Osteoblast (primary cell): ENCODE data around the gene PPP1R3F. TPM values are rescaled to one million over a fixed set of nuclear protein-coding genes. Genes with fewer than 3 reads are reported as not detected.

Experiments
- DNase-seq: peaks from one replicate; pipeline ENCODE4 v3.0.0; 2011; ENCODE audit warnings: low spot score, mixed read lengths; ENCODE audit not compliant: insufficient read length; ENCODE audit errors: missing footprints
- H2AFZ ChIP-seq: 2 replicates; pipeline ENCODE4 v1.6.0; 2011; ENCODE audit warnings: mild to moderate bottlenecking, low read length
- H3K27ac ChIP-seq: 2 replicates; pipeline ENCODE4 v1.5.1; 2011; ENCODE audit warnings: mild to moderate bottlenecking, low read depth, low read length, moderate library complexity
- H3K27me3 ChIP-seq: 2 replicates; pipeline ENCODE4 v1.6.0; 2012; ENCODE audit warnings: mild to moderate bottlenecking, control low read depth, inconsistent platforms, low read length, moderate library complexity; ENCODE audit not compliant: insufficient read depth
- H3K36me3 ChIP-seq: 2 replicates; pipeline ENCODE4 v1.5.1; 2011; ENCODE audit warnings: mild to moderate bottlenecking, low read length, control low read depth, moderate library complexity; ENCODE audit not compliant: insufficient read depth
- H3K4me1 ChIP-seq: 2 replicates; pipeline ENCODE4 v1.5.1; 2011; ENCODE audit warnings: mild to moderate bottlenecking, low read length, control low read depth, moderate library complexity; ENCODE audit not compliant: insufficient read depth
- H3K4me2 ChIP-seq: 2 replicates; pipeline ENCODE4 v1.6.0; 2011; ENCODE audit warnings: mild to moderate bottlenecking, low read length; ENCODE audit not compliant: insufficient read depth
- H3K4me3 ChIP-seq: fragments of 200-600 bp; sonication (generic); 3 replicates; pipeline ENCODE4 v1.5.1; 2012; ENCODE audit warnings: mild to moderate bottlenecking, low read length, inconsistent platforms; ENCODE audit not compliant: insufficient read depth
- H3K79me2 ChIP-seq: 2 replicates; pipeline ENCODE4 v1.6.0; 2012; ENCODE audit warnings: mild to moderate bottlenecking, low read length, control low read depth, inconsistent platforms; ENCODE audit not compliant: insufficient read depth
- H3K9me3 ChIP-seq: 2 replicates; pipeline ENCODE4 v1.5.1; 2011; ENCODE audit warnings: low read depth, low read length, control low read depth
- H4K20me1 ChIP-seq: 2 replicates; pipeline ENCODE4 v1.6.0; 2012; ENCODE audit warnings: mild to moderate bottlenecking, low read length, control low read depth; ENCODE audit not compliant: insufficient read depth
- total RNA-seq: library from RNA; depleted of rRNA; stranded (reverse); fragments of >200 nt; gene quantifications from 2 replicates; pipeline ENCODE4 v1.2.3, GENCODE V29; 2012
- TF ChIP-seq, protein P1 (sequence below): IDR thresholded peaks from 2 replicates; pipeline ENCODE4 v1.5.1; 2011; ENCODE audit warnings: mild to moderate bottlenecking, low read depth, low read length, moderate library complexity; ENCODE audit errors: extremely low read depth

The PPP1R3F gene
- total RNA-seq, 1 donor, result 4.0 TPM

DNA sequence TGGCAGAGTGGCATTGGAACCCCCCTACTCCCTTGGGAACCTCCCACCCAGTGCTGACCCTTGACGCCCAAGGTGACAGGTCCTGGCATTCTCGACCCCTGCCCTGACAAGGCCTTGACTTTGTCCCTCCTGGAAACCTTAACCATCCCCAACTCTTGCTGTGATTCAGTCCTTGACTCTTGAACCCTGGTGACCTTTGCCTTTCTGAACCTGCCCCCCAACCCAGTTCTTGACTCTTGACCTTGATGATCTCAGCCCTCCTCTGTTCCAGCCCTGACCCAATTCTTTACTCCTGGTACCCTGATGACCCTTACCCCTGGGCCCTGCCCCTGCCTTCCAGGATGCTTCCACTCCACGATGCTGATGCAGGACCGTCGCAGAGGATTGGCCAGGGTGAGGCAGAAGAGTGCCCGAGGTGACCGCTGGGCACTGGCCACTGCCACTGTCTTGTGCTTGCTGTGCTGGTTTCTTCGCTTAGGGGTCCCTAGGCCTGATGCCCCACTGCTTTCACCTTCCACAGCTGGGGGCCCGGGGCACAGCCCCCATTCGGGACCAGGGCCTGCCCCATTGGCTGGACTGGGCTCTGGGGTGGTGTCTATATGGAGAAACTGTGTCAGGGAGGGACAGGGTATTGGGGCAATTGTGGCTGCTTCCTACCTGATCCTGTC, 38.1 kb upstream of the PPP1R3F start:
- Histone ChIP-seq H3K4me3 (no peak overlapping the region), H3K36me3 (no peaks in the 10 kb centered on the region), H3K9me3 (no peaks in the 10 kb centered on the region), H3K4me2 (no peak overlapping the region), H4K20me1 (no peaks in the 10 kb centered on the region), H3K27ac (no peak overlapping the region), H3K27me3 (no peaks in the 10 kb centered on the region), H3K79me2 (peaks cover 2% of the 10 kb centered on the region), H3K4me1 (no peaks in the 10 kb centered on the region), H2AFZ (no peak overlapping the region)
- DNase-seq, result peak; percentile 66
- TF ChIP-seq, protein P1, sequence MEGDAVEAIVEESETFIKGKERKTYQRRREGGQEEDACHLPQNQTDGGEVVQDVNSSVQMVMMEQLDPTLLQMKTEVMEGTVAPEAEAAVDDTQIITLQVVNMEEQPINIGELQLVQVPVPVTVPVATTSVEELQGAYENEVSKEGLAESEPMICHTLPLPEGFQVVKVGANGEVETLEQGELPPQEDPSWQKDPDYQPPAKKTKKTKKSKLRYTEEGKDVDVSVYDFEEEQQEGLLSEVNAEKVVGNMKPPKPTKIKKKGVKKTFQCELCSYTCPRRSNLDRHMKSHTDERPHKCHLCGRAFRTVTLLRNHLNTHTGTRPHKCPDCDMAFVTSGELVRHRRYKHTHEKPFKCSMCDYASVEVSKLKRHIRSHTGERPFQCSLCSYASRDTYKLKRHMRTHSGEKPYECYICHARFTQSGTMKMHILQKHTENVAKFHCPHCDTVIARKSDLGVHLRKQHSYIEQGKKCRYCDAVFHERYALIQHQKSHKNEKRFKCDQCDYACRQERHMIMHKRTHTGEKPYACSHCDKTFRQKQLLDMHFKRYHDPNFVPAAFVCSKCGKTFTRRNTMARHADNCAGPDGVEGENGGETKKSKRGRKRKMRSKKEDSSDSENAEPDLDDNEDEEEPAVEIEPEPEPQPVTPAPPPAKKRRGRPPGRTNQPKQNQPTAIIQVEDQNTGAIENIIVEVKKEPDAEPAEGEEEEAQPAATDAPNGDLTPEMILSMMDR, result no peak

DNA sequence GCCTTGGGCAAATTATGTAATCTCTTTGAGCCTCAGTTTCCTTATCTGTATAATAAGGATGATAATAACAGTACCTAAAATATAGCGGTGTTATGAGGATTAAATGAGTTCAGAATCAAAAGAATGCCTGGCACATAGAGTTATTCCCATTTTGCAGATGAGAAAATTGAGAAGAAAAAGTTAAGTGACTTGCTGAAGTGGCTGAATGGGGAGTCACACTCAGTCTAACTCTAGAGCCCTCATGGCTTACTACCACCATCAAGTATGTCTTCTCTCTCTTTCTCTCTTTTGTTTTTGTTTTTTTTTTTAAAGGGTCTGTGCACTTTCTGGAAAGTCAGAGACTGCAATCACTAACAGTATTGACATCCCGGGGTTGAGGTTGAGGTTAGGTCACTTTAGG, 37.1 kb upstream of the PPP1R3F start:
- no peaks in the 10 kb centered on the region for H3K4me1 ChIP-seq
- peaks cover 2% of the 10 kb centered on the region for H3K79me2 ChIP-seq
- H4K20me1 ChIP-seq, result no peaks in the 10 kb centered on the region
- TF ChIP-seq, protein P1, result no peak
- H3K36me3 ChIP-seq, result no peaks in the 10 kb centered on the region
- no peak overlapping the region for H3K4me3 ChIP-seq
- no peaks in the 10 kb centered on the region for H3K27me3 ChIP-seq
- DNase-seq, result no peak
- no peak overlapping the region for H3K4me2 ChIP-seq
- H3K9me3 ChIP-seq, result no peaks in the 10 kb centered on the region
- no peak overlapping the region for H3K27ac ChIP-seq
- H2AFZ ChIP-seq, result no peak overlapping the region

DNA sequence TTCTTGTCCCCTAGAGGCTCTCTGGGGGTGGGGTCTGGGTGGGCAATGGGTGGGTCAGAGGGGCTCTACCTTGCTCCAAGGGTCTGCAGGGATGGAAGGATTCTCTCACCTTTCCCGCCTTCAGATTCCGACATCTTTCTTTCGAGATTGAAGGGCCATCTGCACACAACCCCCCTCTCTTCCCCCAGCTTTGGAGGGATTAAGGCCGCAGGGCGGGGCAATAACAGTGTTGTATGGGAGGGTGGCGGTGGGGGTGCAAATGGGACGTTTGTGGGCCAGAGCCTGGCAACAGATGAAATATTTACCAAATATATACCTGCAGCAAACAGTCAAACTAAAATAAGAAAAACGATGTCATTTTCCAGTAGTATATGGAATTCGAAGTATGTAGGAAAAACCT, 36.4 kb upstream of the PPP1R3F start, which contains the start of gene CACNA1F:
CACNA1F (minus strand) TSS at position 165 of the 400 bp plus-strand sequence; CDS start at position 134, 31 bp downstream.
- TF ChIP-seq, protein P1, result no peak
- Histone ChIP-seq H3K4me2 (no peak within 1 kb of the TSS), H3K27ac (no peak within 1 kb of the TSS), H3K4me3 (peak within 1 kb of the TSS; percentile 25), H4K20me1 (no peaks in the 10 kb centered on the region), H3K79me2 (peaks cover 2% of the 10 kb centered on the region), H2AFZ (peak within 1 kb of the TSS; percentile 47), H3K36me3 (no peaks in the 10 kb centered on the region), H3K27me3 (no peaks in the 10 kb centered on the region), H3K4me1 (no peaks in the 10 kb centered on the region), H3K9me3 (no peaks in the 10 kb centered on the region)
- DNase-seq, result peak; percentile 60

DNA sequence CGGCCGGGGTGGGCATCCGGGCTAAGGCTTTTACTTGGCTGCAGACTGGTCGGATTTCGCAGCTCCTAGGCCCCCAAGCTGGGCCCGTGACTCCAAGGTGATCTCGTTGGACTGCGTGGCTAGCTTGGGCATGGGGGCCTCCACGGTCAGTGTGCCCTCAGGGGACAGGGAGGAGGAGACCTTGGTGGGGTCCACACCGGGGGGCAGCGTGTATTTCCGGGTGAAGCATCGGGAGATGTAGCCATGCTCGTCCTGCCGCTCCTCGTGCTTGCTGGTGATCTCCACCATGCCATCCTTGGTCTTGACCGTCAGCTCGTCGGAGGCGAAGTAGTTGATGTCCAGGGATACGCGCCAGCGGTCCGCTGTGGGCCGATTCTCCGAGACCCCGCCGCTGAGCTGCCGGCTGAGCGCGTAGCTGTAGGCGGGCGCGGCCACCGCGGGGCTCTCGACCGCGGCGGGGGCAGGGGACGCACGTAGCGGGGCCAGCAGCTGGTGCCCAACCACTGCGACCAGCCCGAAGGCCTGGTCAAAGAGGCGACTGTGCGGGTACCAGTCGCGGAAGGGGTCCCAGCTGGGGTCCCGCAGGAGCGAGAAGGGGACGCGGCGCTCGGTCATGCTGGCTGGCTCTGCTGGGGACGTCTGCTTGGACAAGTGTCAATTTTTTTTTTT, 35.6 kb upstream of the PPP1R3F start:
- no peaks in the 10 kb centered on the region for H3K9me3 ChIP-seq
- no peaks in the 10 kb centered on the region for H3K27me3 ChIP-seq
- no peak for DNase-seq
- no peaks in the 10 kb centered on the region for H3K4me1 ChIP-seq
- H3K4me2 ChIP-seq, result no peak overlapping the region
- no peaks in the 10 kb centered on the region for H4K20me1 ChIP-seq
- H3K79me2 ChIP-seq, result peaks cover 2% of the 10 kb centered on the region
- H3K4me3 ChIP-seq, result peak overlapping the region; percentile 25
- TF ChIP-seq, protein P1, result no peak
- no peak overlapping the region for H3K27ac ChIP-seq
- H3K36me3 ChIP-seq, result no peaks in the 10 kb centered on the region
- H2AFZ ChIP-seq, result peak overlapping the region; percentile 47
